NCI-H2029 treated with DMSO at 0.1 percent for 48 hours (cell line): Measurements from ENCODE around the gene LIPT2.
"Not testable (repeated sequence)": the region's sequence is repeated elsewhere in the genome, so short reads cannot be mapped to it uniquely, and the experiment has no call there.

Experiments
- DNase-seq: peaks from one replicate; lab custom pipeline; 2025; lab: John Stamatoyannopoulos, UW

The LIPT2 gene

GRCh38 chr11:74492974-74493790 is at the start of gene LIPT2:
TSS of gene LIPT2 (minus strand) at chr11:74493724. CDS start at chr11:74493703, 21 bp downstream.
- peak; percentile 84 for DNase-seq

GRCh38 chr11:74541466-74541865 is 47.9 kb upstream of the LIPT2 start:
- DNase-seq = no peak

- DNase-seq = no peak
Measured at GRCh38 chr11:74540270-74540669, 46.7 kb upstream of the LIPT2 start.

GRCh38 chr11:74538680-74539079 is 45.2 kb upstream of the LIPT2 start:
- no peak for DNase-seq

GRCh38 chr11:74535371-74536160 is 42.0 kb upstream of the LIPT2 start:
- DNase-seq = no peak

GRCh38 chr11:74534946-74535275 is 41.4 kb upstream of the LIPT2 start:
- not testable (repeated sequence) for DNase-seq

GRCh38 chr11:74534216-74534945 is 40.9 kb upstream of the LIPT2 start:
- no peak for DNase-seq

GRCh38 chr11:74533421-74533820 is 39.9 kb upstream of the LIPT2 start:
- DNase-seq = no peak

GRCh38 chr11:74532501-74533246 is 39.1 kb upstream of the LIPT2 start:
- DNase-seq = peak; percentile 12

- no peak for DNase-seq
Measured at GRCh38 chr11:74524978-74525377, 31.5 kb upstream of the LIPT2 start.

GRCh38 chr11:74524501-74524900 is 31.0 kb upstream of the LIPT2 start:
- no peak for DNase-seq

- no peak for DNase-seq
Measured at GRCh38 chr11:74522776-74523175, 29.3 kb upstream of the LIPT2 start.

- DNase-seq = no peak
Measured at GRCh38 chr11:74521666-74522252, 28.2 kb upstream of the LIPT2 start.

GRCh38 chr11:74520927-74521665 is 27.6 kb upstream of the LIPT2 start:
- DNase-seq = no peak

GRCh38 chr11:74520316-74520715 is 26.8 kb upstream of the LIPT2 start:
- DNase-seq = no peak

- DNase-seq = no peak
Measured at GRCh38 chr11:74519710-74520109, 26.2 kb upstream of the LIPT2 start.

- not testable (repeated sequence) for DNase-seq
Measured at GRCh38 chr11:74517592-74517991, 24.1 kb upstream of the LIPT2 start.

- no peak for DNase-seq
Measured at GRCh38 chr11:74507582-74507981, 14.1 kb upstream of the LIPT2 start.

- no peak for DNase-seq
Measured at GRCh38 chr11:74506823-74507222, 13.3 kb upstream of the LIPT2 start.

GRCh38 chr11:74505911-74506310 is 12.4 kb upstream of the LIPT2 start:
- no peak for DNase-seq
